Measurements from ENCODE around the gene HOXA6. TPM values are rescaled to one million over a fixed set of nuclear protein-coding genes. Genes with fewer than 3 reads are reported as not detected.

HOXA6 gene
- total and polyA plus RNA-seq, 2 donors (not counting 3 experiments of a cell fraction or from before 2014, with no cell fraction given) = 10.0 to 20.7 TPM

GRCh38 chr7:27129729-27130539 lies 17.6 kb downstream of the HOXA6 start:
- Histone ChIP-seq H3K9me1 (replicated peaks; ENCODE audit: control insufficient read depth, extremely low read depth, insufficient read depth, low read length) (no peaks in the 10 kb centered on the region), H3K27ac (ENCODE audit: insufficient read depth, low read depth, low read length) (peak overlapping the region; percentile 54), H4K20me1 (replicated peaks; ENCODE audit: control insufficient read depth, extremely low read depth, insufficient read depth, low read length) (no peaks in the 10 kb centered on the region), H3K9ac (replicated peaks; ENCODE audit: extremely low read depth, insufficient read depth, low read length) (peak overlapping the region; percentile 72), H3K4me3 (replicated peaks in 1 of 3; ENCODE audit: insufficient read depth in 1 of 3, low read depth in 1 of 3, low read length in 3 of 3) (peak overlapping the region; percentile 36 to 60 (median 58)), H3K4me2 (ENCODE audit: insufficient read depth, low read length) (peak overlapping the region; percentile 73), H3K27me3 (ENCODE audit: control insufficient read depth in 2 of 2, insufficient read depth in 2 of 2, low read length in 2 of 2) (no peaks in the 10 kb centered on the region), H2AFZ (ENCODE audit: low read depth, low read length) (no peak overlapping the region), H3K4me1 (ENCODE audit: control insufficient read depth, extremely low read depth, insufficient read depth, low read length) (peaks cover 66% of the 10 kb centered on the region), H3K9me3 (replicated peaks; ENCODE audit: control insufficient read depth, insufficient read depth, low read length) (no peaks in the 10 kb centered on the region), H3K36me3 (ENCODE audit: control insufficient read depth in 2 of 2, extremely low read depth in 1 of 2, insufficient read depth in 2 of 2, low read length in 2 of 2) (peaks cover 0 to 11% of the 10 kb centered on the region in 2 experiments), H3K79me2 (ENCODE audit: control insufficient read depth, insufficient read depth, low read length) (peaks cover 64% of the 10 kb centered on the region)
- DNase-seq (ENCODE audit: low read depth, low spot score) (peak; percentile 36), FAIRE-seq (no peak)
- CTCF ChIA-PET = interaction anchor here (1.9 to 2.7 kb wide), 5 partner anchors 14 to 448 kb away, joined by 8 to 13 read pairs (median 11); partner anchors contain the start of gene HOXA5
- no peak for TF ChIP-seq MYC (IDR thresholded peaks at IDR 0.05; ENCODE audit: low read depth, low read length)
- no peak for TF ChIP-seq POLR2A (IDR thresholded peaks at IDR 0.05; ENCODE audit: low read depth, low read length)
- peak; percentile 16 for TF ChIP-seq POLR2AphosphoS5 (IDR thresholded peaks at IDR 0.05; ENCODE audit: insufficient read depth, low read depth, low read length)
- TF ChIP-seq GATA2 (IDR thresholded peaks at IDR 0.05; ENCODE audit: insufficient read depth, insufficient read length, low read depth, low read length) = no peak
- TF ChIP-seq MAX (IDR thresholded peaks at IDR 0.05; ENCODE audit: insufficient read depth, insufficient read length) = no peak
- no peak for TF ChIP-seq EZH2 (IDR thresholded peaks at IDR 0.05; ENCODE audit: borderline replicate concordance, low read depth, low read length, severe bottlenecking)
- TF ChIP-seq FOS (IDR thresholded peaks at IDR 0.05; ENCODE audit: borderline replicate concordance, insufficient read depth, low read length) = no peak
- TF ChIP-seq CTCF (IDR thresholded peaks at IDR 0.05; ENCODE audit: extremely low read depth in 1 of 2, insufficient read depth in 1 of 2, low read depth in 1 of 2, low read length in 2 of 2) = peak; percentile 35 to 41
- TF ChIP-seq JUN (IDR thresholded peaks at IDR 0.05; ENCODE audit: borderline replicate concordance, insufficient read depth, insufficient read length, low read depth) = no peak
- intact Hi-C loops (cut with micrococcal nuclease) (loop anchor here (1.0 kb wide), 2 partner anchors 12 to 34 kb away; no protein-coding TSS in a partner anchor), dilution Hi-C loops (cut with MboI; ENCODE audit: extremely low pct_ligation_motif_present, low sequenced_read_pairs) (no loop called here)
- POLR2A ChIA-PET = interaction anchor here (0.7 to 1.6 kb wide), 2 partner anchors 23 to 211 kb away, joined by 4 read pairs; no protein-coding TSS in a partner anchor
- no TSS peak for BruUV-seq (replicated peaks)

Data from endothelial cell of umbilical vein (primary cell).